DND-41 (cell line): ENCODE data around the gene CKS1B.

ENCODE experiments used
- CTCF ChIP-seq: IDR thresholded peaks from 2 replicates; pipeline ENCODE4 v1.5.1; 2012; ENCODE audit warnings: borderline replicate concordance, low read length, moderate library complexity, mild to moderate bottlenecking; ENCODE audit not compliant: poor library complexity, severe bottlenecking; ENCODE audit errors: extremely low read depth
- EZH2 ChIP-seq: IDR thresholded peaks from 3 replicates; pipeline ENCODE4 v1.6.1; 2012; ENCODE audit warnings: borderline replicate concordance, low read depth, mild to moderate bottlenecking, moderate library complexity, low read length, inconsistent platforms; ENCODE audit not compliant: severe bottlenecking

DNA sequence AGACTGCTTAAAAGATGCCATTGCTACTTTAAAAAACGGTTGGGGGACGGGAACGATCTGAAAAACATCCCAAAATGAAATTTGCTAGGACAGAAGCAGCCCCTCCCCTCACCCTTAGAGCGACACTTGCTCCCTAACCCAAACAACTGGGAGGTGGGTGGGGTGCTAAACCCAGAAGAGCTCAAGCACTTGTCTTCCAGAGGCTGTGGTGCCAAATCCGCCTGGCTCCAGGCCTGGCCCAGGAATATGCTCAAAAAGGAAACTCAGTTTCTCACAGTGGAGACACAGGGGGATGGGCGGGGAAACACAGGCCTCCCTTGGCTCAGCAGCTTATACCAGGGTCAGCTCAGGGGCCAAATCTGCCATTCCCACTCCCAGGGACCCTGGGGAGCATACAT, 17.9 kb upstream of the CKS1B start:
- TF ChIP-seq CTCF (no peak), EZH2 (no peak)
